H4 (cell line): Measurements from ENCODE around the gene RSPRY1. TPM values are rescaled to one million over a fixed set of nuclear protein-coding genes. Genes with fewer than 3 reads are reported as not detected.
"Not testable (repeated sequence)": the region's sequence is repeated elsewhere in the genome, so short reads cannot be mapped to it uniquely, and the experiment has no call there.

Source experiments
- DNase-seq: peaks from one replicate; pipeline ENCODE4 v3.0.0-alpha.2; 2015; ENCODE audit warnings: low spot score
- total RNA-seq: library from RNA; depleted of rRNA; stranded (reverse); fragments of >200 nt; shearing (Covaris generic); gene quantifications from 2 replicates; pipeline ENCODE4 v1.2.3, GENCODE V29; 2014

RSPRY1 gene
- total RNA-seq, 1 experiment from 2014 or later, result 28.6 TPM

DNA sequence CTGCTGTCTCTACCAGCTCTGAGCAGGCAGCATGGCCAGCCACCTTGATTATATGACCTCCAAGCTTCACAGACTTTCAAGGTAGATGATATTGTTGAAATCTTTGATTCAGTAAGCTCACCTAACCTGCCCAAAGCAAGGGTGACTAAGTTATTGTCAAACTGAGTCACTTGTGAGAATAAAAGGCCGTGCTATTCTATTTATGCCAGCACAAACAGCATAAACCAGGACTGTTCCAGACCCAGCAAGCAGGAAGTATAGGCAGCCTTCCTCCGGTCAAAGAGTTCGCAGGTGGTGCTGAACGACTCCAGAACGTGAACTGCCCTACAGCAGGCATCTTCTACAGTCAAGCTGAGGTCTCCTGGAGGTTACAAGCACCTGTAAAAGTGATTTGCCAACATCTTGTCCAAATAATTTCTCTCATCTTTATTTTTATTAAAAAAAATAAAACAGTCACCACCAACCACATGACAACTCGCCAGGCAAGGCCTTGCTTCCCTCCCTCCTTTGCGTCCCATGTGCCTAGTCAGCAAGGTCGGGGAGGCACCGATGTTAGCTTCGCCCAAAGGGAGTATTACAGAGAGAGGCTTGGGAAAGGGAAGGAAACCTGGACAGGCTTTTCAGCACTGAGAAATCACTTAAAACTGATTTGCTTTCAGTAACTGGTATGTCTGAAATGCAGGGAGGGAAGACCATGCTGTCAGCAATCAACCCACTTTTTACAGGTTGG is 69.7 kb downstream of the RSPRY1 start:
- DNase-seq, result no peak

- DNase-seq, result no peak
These were observed 70.7 kb downstream of the RSPRY1 start for GRCh38 chr16:57256601-57257395.

GRCh38 chr16:57257455-57258070 is 71.4 kb downstream of the RSPRY1 start:
- no peak for DNase-seq

DNA sequence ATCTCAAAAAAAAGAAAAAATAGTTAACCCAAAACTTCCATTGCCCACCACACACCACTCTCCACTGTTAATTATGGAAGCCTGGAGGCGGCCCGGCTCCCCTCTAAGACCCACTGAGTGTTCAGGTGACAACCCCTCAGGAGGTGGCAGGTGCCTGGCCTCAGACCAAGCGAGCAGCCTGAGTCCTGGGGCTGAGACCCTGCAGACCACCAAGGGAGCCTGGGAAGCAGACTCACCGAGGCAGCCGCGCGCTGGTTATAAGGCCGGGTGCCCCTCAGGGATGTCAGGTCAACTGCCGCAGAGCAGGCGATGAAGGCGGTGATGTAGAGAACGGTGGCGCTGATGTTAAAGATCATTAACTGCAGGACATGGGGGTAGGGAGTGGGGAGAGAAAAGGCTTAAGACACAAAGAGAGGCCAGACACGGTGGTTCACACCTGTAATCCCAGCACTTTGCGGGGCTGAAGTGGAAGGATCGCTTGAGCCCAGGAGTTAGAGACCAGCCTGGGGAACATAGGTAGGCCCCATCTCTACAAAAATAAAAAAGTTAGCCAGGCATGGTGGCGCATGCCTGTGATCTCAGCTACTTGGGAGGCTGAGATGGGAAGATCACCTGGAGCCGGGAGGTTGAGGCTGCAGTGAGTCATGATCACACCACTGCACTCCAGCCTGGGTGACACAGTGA is 72.2 kb downstream of the RSPRY1 start:
- no peak for DNase-seq

DNA sequence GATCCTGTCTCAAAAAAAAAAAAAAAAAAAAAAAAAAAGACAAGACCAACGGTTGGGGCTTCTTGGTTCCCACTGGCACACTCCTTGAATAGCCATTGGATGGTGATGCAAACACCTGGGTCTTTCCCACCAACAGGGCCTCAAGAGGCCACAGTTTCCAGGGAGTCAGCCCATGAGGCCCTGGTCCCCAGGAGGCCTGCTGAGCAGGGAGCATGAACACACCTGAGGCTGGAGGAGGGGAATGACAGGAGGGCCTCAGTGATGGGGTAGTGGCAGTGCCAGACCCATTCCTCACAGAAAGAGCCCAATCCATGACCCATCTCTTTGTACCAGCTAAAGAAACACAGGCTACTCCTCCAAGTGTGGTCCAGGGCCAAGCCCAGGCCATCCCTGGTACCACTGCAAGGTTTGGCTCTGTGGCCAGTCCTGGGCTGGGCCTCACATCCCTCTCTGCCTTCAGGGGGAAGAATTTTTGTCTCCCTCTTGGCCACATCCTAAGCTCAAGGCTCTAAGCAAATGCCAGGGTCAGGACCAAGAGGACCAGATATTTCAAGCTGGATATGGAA is 72.9 kb downstream of the RSPRY1 start:
- DNase-seq, result no peak

- DNase-seq, result peak; percentile 42
These were observed 74.3 kb downstream of the RSPRY1 start for GRCh38 chr16:57260294-57260929.

GRCh38 chr16:57261806-57262205 is 75.7 kb downstream of the RSPRY1 start:
- no peak for DNase-seq

- no peak for DNase-seq
These were observed 76.9 kb downstream of the RSPRY1 start for GRCh38 chr16:57262841-57263540.

DNA sequence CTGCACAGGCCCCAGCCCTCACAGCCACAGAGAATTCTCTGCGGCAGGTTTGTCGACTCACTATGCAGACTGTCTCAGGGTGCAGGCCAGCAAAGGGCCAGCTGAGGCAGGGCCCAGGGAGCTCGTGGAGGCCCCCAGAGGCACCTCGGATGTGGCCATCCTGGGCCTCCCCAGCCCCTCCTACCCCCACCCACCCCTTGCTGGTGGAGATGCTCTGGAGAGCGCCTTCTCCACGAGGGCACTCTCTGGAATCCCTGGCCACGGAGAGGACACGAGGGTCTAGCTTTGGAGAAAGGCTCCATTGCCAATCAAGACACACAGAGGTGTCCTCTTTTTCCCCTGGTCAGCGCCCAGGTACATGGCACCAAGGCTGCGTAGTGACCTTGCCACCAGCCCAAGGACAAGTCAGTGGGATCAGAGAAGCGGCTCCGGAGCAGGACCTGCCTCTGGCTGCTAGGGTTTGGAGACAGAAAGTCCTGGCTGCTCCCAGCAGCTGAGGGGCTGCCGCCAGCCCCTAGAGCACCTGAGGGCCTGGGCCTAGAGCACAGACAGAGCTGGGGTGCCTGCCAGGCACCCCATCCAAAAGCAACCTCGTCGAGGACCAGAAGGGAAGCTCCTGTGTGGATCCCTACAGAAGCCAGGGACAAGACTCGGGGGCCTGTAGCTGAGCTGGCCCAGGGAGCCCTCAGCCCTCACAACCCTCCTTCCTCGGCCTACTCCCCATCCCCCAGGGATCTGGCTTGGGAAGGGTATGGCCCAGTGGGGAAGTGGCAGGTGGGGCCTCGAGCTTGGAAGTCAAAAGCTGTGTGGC is 77.6 kb downstream of the RSPRY1 start:
- no peak for DNase-seq

DNA sequence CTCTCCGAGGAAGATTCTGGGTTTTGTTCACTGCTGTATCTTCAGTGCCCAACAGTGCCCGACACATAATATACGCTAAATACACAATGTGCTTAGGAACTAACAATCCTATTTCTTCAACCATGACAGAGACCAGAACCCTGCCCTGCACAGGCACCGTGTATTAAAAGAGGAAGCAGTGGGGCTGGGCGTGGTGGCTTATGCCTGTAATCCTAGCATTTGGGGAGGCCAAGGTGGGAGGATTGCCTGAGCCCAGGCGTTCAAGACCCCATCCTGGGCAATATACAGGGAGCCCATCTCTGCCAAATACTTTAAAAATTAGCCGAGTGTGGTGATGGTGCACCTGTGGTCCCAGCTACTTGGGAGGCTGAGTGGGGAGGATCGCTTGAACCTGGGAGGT is 78.3 kb downstream of the RSPRY1 start:
- DNase-seq, result no peak

DNA sequence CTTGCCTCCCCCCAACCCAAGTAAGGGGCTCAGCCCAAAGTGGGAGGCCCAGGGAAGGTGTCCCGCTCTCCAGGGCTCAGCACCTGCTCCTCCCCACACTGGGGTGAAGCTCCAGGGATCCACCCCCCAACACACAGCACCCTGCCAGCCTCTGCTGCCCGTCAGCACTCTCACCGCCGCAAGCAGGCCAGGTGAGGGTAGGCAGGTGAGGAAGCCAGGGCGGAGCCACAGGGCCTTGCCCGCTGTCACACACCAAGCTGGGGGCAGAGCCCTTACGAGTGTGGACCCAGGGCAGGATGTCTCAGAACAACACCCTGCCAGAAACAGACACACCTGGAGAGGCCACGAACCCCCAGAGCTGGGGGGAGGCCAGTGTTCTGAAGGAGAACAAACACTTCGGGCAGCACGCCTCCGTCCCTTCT is 78.8 kb downstream of the RSPRY1 start:
- DNase-seq, result no peak

DNA sequence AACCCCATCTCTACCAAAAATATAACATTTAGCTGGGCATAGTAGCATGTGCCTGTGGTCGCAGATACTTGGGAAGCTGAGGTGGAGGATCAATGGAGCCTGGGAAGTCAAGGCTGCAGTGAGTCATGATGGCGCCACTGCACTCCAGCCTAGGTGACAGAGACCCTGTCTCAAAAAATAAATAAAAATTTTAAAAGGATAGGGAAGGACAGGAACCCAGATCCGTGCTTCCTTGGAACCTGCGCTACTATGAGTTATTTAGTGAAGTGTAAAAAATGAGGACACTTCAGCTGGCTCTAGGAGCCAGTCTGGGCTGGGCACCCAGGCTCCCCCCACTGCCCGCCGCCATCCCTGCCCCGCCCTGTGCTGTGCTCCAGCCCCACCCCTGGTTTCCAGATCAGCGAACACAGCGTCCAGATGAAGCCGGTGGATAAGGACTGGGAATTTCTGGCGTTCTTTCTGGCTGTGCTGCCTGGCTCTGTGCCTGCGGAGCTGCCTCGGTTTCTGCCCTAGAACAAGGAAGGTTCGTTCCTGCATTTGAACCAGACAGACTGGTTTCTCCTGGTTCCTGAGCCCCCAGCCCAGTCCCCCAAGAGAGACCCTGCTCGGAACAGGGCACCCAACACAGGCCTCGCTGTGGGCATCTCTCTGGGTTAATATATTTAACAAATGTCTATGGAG is 79.9 kb downstream of the RSPRY1 start:
- DNase-seq, result peak; percentile 22

DNA sequence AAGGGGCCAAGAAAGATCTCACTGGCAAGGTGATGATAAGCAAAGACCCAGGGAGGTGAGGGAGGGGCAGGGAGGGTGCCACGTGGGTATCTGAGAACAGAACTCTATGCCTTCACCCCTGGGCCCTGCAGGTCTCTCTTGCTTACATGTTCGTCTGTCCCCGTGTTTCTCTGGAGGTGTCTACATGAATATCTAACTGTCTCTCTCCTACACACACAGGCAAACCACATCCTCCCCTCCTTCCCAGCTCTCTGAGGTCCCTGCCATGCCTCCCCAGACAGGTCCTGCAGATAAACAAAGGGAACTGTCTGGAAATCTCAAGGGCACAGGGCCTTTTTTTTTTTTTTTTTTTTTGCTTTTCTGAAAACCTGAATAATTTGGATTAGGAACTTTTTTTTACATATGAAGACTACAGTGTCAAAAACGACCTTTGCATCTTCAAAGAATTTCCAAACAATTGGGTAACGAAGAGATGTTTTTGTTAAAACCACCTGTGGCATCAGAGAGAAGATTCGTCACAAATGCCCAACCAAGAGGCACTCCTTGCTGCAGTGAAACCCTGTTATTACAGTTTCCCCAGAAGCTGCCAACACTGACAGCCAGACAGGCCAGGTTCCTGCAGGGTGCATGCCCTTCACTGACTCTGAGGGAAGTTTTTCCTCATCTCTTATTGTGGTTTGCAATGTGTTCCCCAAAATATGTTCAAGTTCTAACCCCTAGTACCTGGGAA is 80.6 kb downstream of the RSPRY1 start:
- DNase-seq, result no peak

GRCh38 chr16:57267343-57267742 is 81.2 kb downstream of the RSPRY1 start:
- DNase-seq, result not testable (repeated sequence)

DNA sequence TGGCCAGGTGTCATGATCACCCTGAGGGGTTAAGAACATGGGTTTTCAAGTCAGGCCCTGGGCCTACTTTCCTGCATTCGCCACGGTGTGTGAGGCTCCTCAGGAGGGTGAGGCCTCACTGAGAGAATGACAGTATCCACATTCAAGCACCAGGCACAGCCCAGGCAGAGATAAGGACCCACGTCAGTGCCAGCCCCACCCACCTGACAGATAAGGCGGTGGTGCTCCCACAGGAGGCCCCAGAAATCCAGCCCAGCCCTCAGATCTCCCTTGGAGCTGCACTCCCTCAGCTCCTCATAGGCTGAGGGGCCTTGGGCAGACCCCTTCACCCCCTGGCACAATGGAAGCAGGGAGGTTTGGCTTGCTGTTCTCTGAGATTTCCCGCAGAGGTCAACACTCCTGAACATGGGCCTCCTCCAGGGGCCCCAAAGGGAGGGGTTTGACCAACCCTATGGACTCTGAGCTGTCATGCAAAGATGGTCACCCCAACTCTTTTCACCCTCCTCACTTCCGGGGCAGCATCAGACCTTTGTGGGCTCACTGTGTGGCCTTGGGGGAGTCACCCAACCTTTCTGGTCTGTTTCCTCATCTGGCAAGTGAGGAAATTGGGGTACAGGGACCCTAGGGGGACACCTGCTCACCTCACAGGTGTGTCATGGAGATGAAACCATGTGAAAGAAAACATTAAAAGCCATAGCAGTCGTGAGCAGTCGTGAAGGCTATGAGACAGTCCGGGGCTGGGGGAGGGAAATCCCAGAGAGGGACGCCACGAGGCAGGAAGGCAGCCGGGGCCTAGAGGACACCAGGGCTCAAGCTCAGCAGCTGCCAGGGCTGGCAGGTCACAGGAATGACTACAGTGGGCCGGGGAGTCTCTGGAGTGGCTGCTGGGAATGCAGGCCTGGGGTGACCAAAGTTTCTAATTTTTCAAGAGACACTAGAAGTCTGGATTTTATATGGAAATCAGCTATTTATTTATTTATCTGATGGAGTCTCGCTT is 83.0 kb downstream of the RSPRY1 start:
- DNase-seq, result no peak

DNA sequence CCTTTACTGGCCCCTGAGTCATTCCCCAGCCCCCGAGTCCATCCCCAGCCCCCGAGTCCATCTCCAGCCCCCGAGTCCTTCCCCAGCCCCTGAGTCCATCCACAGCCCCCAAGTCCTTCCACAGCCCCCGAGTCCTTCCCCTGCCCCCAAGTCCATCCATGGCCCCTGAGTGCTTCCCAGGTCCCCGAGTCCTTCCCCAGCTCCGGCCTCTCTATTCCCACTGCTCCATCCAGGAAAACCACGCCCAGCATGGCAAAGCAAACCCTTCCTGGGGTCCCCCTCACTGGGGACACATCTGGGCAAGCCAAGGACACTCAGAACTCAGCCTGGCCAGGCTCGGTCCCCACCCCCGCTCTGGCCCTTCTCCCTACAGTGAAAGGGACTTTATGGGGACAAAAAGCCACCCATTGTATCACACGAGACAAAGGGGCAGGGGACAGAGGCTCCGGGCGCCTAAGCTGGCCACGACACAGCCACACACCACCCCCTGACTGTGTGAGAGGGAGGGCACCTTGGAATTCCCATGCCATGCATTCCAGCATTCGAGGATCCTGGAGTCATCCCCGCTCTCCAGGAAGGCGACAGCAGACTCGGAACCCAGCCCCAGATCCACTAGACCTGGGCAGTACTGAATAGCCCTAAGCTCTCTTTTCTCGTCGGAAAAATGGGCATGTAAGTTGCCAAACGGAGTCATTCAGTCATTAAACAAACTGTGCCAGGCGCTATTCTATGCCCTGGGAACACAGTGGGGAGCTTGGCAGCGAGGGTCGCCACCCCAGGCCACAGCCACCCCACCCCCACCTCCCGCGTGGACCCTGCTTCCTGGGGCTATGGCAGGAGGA is 84.3 kb downstream of the RSPRY1 start:
- DNase-seq, result no peak

- DNase-seq, result no peak
These were observed 84.9 kb downstream of the RSPRY1 start for GRCh38 chr16:57271063-57271345.
